ENCODE results near the gene STK11. TPM values are rescaled to one million over a fixed set of nuclear protein-coding genes. Genes with fewer than 3 reads are reported as not detected.

STK11 gene
- polyA plus RNA-seq, 1 donor from 2014 or later, result 51.6 TPM

DNA sequence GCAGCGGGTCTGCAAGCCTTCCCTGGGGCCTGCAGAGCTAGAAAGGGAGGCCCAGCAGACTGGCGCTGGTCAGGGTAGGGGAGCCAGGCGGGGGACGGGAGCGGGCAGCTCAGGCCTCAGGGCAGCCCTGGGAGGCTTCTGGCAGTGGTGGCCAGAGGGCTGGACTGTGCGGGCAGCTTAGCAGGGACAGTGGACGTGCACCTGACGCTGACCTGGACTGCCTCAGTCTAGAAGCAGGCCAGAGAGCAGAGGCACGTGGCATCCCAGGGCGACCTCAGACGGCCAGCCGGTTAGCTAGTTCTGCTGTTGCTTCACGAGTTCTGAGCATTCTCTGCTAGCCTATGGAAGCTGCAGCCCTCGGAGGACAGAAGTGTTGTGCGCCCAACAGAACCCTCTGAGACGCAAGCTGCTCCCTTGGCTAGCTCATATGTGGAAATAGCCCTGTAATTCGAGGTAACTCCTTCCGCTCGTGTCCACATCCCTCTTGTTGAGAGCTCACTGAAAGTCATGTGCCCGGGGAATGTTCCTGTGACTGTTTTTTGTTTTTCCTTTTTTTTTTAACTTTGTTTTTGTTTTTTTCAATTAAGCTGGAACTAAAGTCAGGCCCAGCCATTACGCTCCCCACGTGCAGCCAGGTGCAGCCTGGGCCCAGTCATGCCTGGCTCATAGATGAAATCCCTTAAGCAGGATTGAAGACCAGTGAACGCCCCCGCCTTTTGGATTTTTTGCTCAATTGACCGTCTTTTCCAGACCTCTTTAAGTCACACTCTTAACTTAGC, 67.9 kb downstream of the STK11 start:
- no peak overlapping the region for H3K27ac ChIP-seq (ENCODE audit: low read length)
- H3K27me3 ChIP-seq (ENCODE audit: insufficient read depth, low read depth, low read length), result no peaks in the 10 kb centered on the region
- TF ChIP-seq MXI1 (conservative IDR thresholded peaks at IDR 0.05; ENCODE audit: poor library complexity, severe bottlenecking), result no peak
- TF ChIP-seq POLR2AphosphoS5 (IDR thresholded peaks at IDR 0.05), result no peak
- TF ChIP-seq TAF1 (IDR thresholded peaks at IDR 0.05; ENCODE audit: low read depth), result no peak
- no peak overlapping the region for H3K4me3 ChIP-seq (ENCODE audit: low read length)
- H3K4me2 ChIP-seq (ENCODE audit: low read length), result no peak overlapping the region
- H2AFZ ChIP-seq (ENCODE audit: low read depth, low read length), result no peak overlapping the region
- peaks cover 20% of the 10 kb centered on the region for H4K20me1 ChIP-seq (ENCODE audit: insufficient read depth)
- no peaks in the 10 kb centered on the region for H3K9me2 ChIP-seq (ENCODE audit: insufficient read depth, low read length)
- H3K36me3 ChIP-seq (ENCODE audit: insufficient read depth, low read length), result peaks cover 5% of the 10 kb centered on the region
- H3K79me2 ChIP-seq (replicated peaks; ENCODE audit: insufficient read depth, low read length), result peaks cover 30% of the 10 kb centered on the region
- H3K9ac ChIP-seq (ENCODE audit: low read length), result peak overlapping the region; percentile 41
- H3F3A ChIP-seq (ENCODE audit: insufficient read depth, low read length, poor library complexity, severe bottlenecking), result no peaks in the 10 kb centered on the region
- no peaks in the 10 kb centered on the region for H3K9me3 ChIP-seq (ENCODE audit: low read length)

DNA sequence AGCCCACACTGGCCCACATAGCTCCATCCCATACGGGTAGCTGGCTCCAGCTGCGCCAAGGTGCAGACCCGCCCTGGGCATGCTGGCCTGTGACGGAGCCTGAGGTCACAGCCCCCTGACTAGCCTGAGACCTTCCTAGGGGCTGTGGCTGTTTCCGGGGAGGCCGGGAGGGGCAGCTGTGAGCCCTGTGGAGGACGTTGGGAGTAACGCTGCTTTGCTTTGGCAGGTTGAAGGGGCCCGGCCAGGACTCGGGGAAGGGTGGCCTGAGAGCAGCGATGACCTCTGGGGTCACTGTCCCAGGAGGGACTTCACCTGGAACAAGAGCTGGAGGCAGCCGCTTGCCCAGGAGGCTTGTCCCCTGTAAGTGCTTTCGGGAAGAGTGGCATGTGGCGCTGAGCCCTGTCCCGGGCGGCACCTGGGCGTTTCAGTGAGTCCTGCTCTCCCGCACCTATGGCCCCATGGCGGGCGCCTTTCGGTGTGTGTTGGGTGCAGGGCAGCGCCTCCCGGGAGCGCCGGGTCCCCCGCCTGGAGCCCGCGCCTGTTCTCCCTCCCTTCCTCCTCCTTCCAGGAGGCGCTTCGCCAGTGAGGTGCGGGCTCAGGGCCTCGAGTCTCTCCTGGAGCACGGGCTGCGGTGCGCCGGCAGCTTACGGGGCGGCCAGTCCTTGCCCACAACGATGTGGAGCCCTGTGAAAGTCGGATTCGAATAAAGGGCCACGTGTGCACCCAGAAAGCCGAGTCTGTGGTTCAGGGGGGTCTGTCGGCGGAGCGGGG, 68.7 kb downstream of the STK11 start:
- peaks cover 20% of the 10 kb centered on the region for H4K20me1 ChIP-seq (ENCODE audit: insufficient read depth)
- TF ChIP-seq REST (IDR thresholded peaks at IDR 0.05; ENCODE audit: borderline replicate concordance) (no peak), SMC3 (conservative IDR thresholded peaks at IDR 0.05; ENCODE audit: poor library complexity) (no peak), POLR2AphosphoS5 (IDR thresholded peaks at IDR 0.05) (no peak), TAF1 (IDR thresholded peaks at IDR 0.05; ENCODE audit: low read depth) (no peak)
- no peaks in the 10 kb centered on the region for H3K27me3 ChIP-seq (ENCODE audit: insufficient read depth, low read depth, low read length)
- H3K36me3 ChIP-seq (ENCODE audit: insufficient read depth, low read length), result peaks cover 5% of the 10 kb centered on the region
- peak overlapping the region; percentile 44 for H3K4me2 ChIP-seq (ENCODE audit: low read length)
- no peaks in the 10 kb centered on the region for H3K9me2 ChIP-seq (ENCODE audit: insufficient read depth, low read length)
- H3K9me3 ChIP-seq (ENCODE audit: low read length), result no peaks in the 10 kb centered on the region
- no peaks in the 10 kb centered on the region for H3F3A ChIP-seq (ENCODE audit: insufficient read depth, low read length, poor library complexity, severe bottlenecking)
- peak overlapping the region; percentile 93 for H3K27ac ChIP-seq (ENCODE audit: low read length)
- H2AFZ ChIP-seq (ENCODE audit: low read depth, low read length), result no peak overlapping the region
- H3K4me3 ChIP-seq (ENCODE audit: low read length), result peak overlapping the region; percentile 82
- peaks cover 30% of the 10 kb centered on the region for H3K79me2 ChIP-seq (replicated peaks; ENCODE audit: insufficient read depth, low read length)
- H3K9ac ChIP-seq (ENCODE audit: low read length), result peak overlapping the region; percentile 87

- H3K27me3 ChIP-seq (ENCODE audit: insufficient read depth, low read depth, low read length), result no peaks in the 10 kb centered on the region
- H3K79me2 ChIP-seq (replicated peaks; ENCODE audit: insufficient read depth, low read length), result peaks cover 27% of the 10 kb centered on the region
- no peak for TF ChIP-seq POLR2AphosphoS5 (IDR thresholded peaks at IDR 0.05)
- TF ChIP-seq REST (IDR thresholded peaks at IDR 0.05; ENCODE audit: borderline replicate concordance), result no peak
- TF ChIP-seq EZH2 (IDR thresholded peaks at IDR 0.05; ENCODE audit: borderline replicate concordance, insufficient read depth, low read length, poor library complexity, severe bottlenecking), result no peak
- H3K9me3 ChIP-seq (ENCODE audit: low read length), result no peaks in the 10 kb centered on the region
- H3K4me2 ChIP-seq (ENCODE audit: low read length), result peak overlapping the region; percentile 44
- H4K20me1 ChIP-seq (ENCODE audit: insufficient read depth), result peaks cover 18% of the 10 kb centered on the region
- peaks cover 5% of the 10 kb centered on the region for H3K36me3 ChIP-seq (ENCODE audit: insufficient read depth, low read length)
- no peaks in the 10 kb centered on the region for H3F3A ChIP-seq (ENCODE audit: insufficient read depth, low read length, poor library complexity, severe bottlenecking)
- peak overlapping the region; percentile 87 for H3K9ac ChIP-seq (ENCODE audit: low read length)
- peak overlapping the region; percentile 82 for H3K4me3 ChIP-seq (ENCODE audit: low read length)
- H2AFZ ChIP-seq (ENCODE audit: low read depth, low read length), result no peak overlapping the region
- H3K9me2 ChIP-seq (ENCODE audit: insufficient read depth, low read length), result no peaks in the 10 kb centered on the region
- H3K27ac ChIP-seq (ENCODE audit: low read length), result peak overlapping the region; percentile 93
Measured at GRCh38 chr19:1274852-1275259, 69.3 kb downstream of the STK11 start.

All from neural cell (in vitro differentiated cells).